Measurements from ENCODE around the gene RBP3.

Gene RBP3

DNA sequence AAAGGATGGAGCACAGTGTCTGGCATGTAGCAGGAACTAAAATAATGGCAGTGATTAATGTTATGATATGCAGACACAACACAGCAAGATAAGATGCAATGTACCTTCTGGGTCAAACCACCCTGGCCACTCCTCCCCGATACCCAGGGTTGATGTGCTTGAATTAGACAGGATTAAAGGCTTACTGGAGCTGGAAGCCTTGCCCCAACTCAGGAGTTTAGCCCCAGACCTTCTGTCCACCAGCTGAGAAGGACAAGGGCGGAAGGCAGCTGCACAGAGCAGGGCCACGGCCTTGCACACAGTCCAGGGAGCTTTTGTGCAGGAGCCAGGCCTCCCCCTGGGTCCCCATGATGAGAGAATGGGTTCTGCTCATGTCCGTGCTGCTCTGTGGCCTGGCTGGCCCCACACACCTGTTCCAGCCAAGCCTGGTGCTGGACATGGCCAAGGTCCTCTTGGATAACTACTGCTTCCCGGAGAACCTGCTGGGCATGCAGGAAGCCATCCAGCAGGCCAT lies at the start of gene RBP3:
RBP3 (plus strand) TSS at position 226 of the 514 bp plus-strand sequence; CDS start at position 348, 122 bp downstream.
- no peaks in the 10 kb centered on the region for H3K9me3 ChIP-seq (ENCODE audit: control insufficient read depth, insufficient read depth, low read length)
- H3K27ac ChIP-seq (ENCODE audit: low read depth, low read length), result no peak within 1 kb of the TSS
- no peaks in the 10 kb centered on the region for H3K36me3 ChIP-seq (ENCODE audit: control insufficient read depth, low read length)
- no peaks in the 10 kb centered on the region for H3F3A ChIP-seq (ENCODE audit: control insufficient read depth, insufficient read depth)
- no peak within 1 kb of the TSS for H3K4me3 ChIP-seq (ENCODE audit: low read length)
- H3K4me2 ChIP-seq (ENCODE audit: low read length), result no peak within 1 kb of the TSS
- H3K4me1 ChIP-seq (ENCODE audit: control insufficient read depth, low read length), result no peaks in the 10 kb centered on the region
- H4K20me1 ChIP-seq (ENCODE audit: control insufficient read depth, insufficient read depth, low read depth, low read length), result no peaks in the 10 kb centered on the region
- H3K79me2 ChIP-seq (ENCODE audit: control insufficient read depth, low read length), result no peaks in the 10 kb centered on the region
- H3K9me2 ChIP-seq (replicated peaks; ENCODE audit: control insufficient read depth, low read length), result no peaks in the 10 kb centered on the region
- no peaks in the 10 kb centered on the region for H3K27me3 ChIP-seq (ENCODE audit: control insufficient read depth, low read length)
- no peak for TF ChIP-seq EZH2phosphoT487 (IDR thresholded peaks at IDR 0.05; ENCODE audit: borderline replicate concordance, low read length)
- TF ChIP-seq, protein P1, sequence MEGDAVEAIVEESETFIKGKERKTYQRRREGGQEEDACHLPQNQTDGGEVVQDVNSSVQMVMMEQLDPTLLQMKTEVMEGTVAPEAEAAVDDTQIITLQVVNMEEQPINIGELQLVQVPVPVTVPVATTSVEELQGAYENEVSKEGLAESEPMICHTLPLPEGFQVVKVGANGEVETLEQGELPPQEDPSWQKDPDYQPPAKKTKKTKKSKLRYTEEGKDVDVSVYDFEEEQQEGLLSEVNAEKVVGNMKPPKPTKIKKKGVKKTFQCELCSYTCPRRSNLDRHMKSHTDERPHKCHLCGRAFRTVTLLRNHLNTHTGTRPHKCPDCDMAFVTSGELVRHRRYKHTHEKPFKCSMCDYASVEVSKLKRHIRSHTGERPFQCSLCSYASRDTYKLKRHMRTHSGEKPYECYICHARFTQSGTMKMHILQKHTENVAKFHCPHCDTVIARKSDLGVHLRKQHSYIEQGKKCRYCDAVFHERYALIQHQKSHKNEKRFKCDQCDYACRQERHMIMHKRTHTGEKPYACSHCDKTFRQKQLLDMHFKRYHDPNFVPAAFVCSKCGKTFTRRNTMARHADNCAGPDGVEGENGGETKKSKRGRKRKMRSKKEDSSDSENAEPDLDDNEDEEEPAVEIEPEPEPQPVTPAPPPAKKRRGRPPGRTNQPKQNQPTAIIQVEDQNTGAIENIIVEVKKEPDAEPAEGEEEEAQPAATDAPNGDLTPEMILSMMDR (IDR thresholded peaks at IDR 0.05; ENCODE audit: low read depth, low read length, poor library complexity, severe bottlenecking), result no peak

DNA sequence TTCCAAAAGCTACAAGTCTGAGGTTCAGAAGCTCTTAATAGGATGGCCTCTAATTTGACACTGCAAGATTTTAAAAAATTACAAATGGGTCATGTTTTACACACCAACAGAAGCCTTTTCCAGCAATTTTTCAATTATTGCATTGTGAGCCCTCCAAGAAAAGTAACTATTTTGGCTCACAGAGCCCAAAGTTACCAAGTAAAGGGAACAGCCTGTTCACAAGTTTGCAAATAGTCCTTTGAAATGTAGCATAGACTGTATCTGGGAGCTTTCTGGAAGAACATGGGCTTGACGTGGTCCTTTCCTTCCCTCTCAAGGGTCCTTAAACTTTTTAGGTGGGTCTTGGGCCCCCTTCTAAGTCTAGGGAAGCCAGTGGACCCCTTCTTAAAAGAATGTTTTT lies 49.4 kb upstream of the RBP3 start:
- Histone ChIP-seq H4K20me1 (ENCODE audit: control insufficient read depth, insufficient read depth, low read depth, low read length) (no peaks in the 10 kb centered on the region), H3K9me2 (replicated peaks; ENCODE audit: control insufficient read depth, low read length) (no peaks in the 10 kb centered on the region), H3K4me1 (ENCODE audit: control insufficient read depth, low read length) (no peaks in the 10 kb centered on the region), H3K27ac (ENCODE audit: low read depth, low read length) (no peak overlapping the region), H3K9me3 (ENCODE audit: control insufficient read depth, insufficient read depth, low read length) (no peaks in the 10 kb centered on the region), H3K79me2 (ENCODE audit: control insufficient read depth, low read length) (no peaks in the 10 kb centered on the region), H3K4me2 (ENCODE audit: low read length) (no peak overlapping the region), H3K27me3 (ENCODE audit: control insufficient read depth, low read length) (peaks cover 5% of the 10 kb centered on the region; the same call in 1 of the 2 replicates), H3F3A (ENCODE audit: control insufficient read depth, insufficient read depth) (no peaks in the 10 kb centered on the region), H3K36me3 (ENCODE audit: control insufficient read depth, low read length) (no peaks in the 10 kb centered on the region), H3K4me3 (ENCODE audit: low read length) (no peak overlapping the region)
- TF ChIP-seq EZH2phosphoT487 (IDR thresholded peaks at IDR 0.05; ENCODE audit: borderline replicate concordance, low read length), result no peak
- TF ChIP-seq, protein P1 (IDR thresholded peaks at IDR 0.05; ENCODE audit: low read depth, low read length, poor library complexity, severe bottlenecking), result no peak

DNA sequence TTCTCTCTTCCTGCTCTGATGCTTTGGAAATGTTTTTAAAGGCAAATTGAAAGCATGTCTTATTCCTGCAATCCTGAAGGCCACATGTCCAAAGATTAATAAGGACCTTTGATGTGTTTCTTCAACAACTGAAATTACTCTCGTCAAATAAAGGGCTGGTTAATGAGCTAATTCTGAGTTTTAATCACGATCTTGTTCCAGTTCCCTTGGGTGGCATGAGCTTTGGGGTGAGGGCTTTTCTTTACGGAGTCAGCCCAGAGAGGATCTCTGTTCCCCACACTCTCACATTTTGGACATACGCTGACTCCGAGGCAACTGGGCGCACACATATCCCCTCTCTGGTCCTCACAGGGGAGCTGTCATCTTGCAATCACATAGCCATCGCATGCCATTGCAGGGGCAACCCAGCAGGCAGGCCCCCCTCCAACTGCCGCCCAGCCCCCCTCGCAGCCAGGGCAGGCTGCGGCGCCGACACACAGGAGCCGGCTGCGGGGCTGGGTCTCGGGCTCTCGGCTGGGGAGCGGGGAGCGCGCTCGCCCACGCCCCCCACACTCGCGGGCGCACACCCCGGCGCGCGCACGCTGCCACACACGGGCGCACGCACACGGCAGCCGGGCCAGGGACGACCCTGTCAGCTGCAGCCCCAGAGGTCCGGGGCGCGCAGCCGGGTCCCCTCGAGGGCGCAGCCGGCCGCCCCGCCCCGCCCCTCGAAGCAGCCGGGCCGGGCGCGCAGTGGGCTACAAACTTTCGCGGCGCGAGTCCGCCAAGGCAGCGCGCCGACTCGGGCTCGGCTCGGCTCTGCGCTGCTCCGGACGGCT lies 48.3 kb upstream of the RBP3 start, which contains the start of gene GDF10:
GDF10 (plus strand) TSS at position 587 of the 818 bp plus-strand sequence. CDS start 455 bp downstream, outside the sequence.
- Histone ChIP-seq H3K27ac (ENCODE audit: low read depth, low read length) (no peak within 1 kb of the TSS), H3K4me1 (ENCODE audit: control insufficient read depth, low read length) (no peaks in the 10 kb centered on the region), H3K4me3 (ENCODE audit: low read length) (no peak within 1 kb of the TSS), H3K9me3 (ENCODE audit: control insufficient read depth, insufficient read depth, low read length) (no peaks in the 10 kb centered on the region), H3K9me2 (replicated peaks; ENCODE audit: control insufficient read depth, low read length) (no peaks in the 10 kb centered on the region), H3F3A (ENCODE audit: control insufficient read depth, insufficient read depth) (no peaks in the 10 kb centered on the region), H3K27me3 (ENCODE audit: control insufficient read depth, low read length) (peaks cover 5% of the 10 kb centered on the region; the same call in 1 of the 2 replicates), H3K79me2 (ENCODE audit: control insufficient read depth, low read length) (no peaks in the 10 kb centered on the region), H4K20me1 (ENCODE audit: control insufficient read depth, insufficient read depth, low read depth, low read length) (no peaks in the 10 kb centered on the region), H3K4me2 (ENCODE audit: low read length) (no peak within 1 kb of the TSS), H3K36me3 (ENCODE audit: control insufficient read depth, low read length) (no peaks in the 10 kb centered on the region)
- TF ChIP-seq, protein P1 (IDR thresholded peaks at IDR 0.05; ENCODE audit: low read depth, low read length, poor library complexity, severe bottlenecking), result no peak
- TF ChIP-seq EZH2phosphoT487 (IDR thresholded peaks at IDR 0.05; ENCODE audit: borderline replicate concordance, low read length), result no peak

Measured in DOHH2 (cell line).